GM23248 (cell line): Measurements from ENCODE around the gene AKAP17A.

Experiments used
- EZH2 ChIP-seq: fragments of 200-600 bp; sonication (generic); IDR thresholded peaks from 2 replicates; pipeline ENCODE4 v1.6.1; 2018; ENCODE audit warnings: antibody characterized with exemption, mild to moderate bottlenecking; ENCODE audit not compliant: insufficient read depth, poor library complexity, severe bottlenecking
- EZH2phosphoT487 ChIP-seq: fragments of 200-600 bp; sonication (generic); IDR thresholded peaks from 2 replicates; pipeline ENCODE4 v1.6.1; 2018; ENCODE audit warnings: antibody characterized with exemption, moderate library complexity, mild to moderate bottlenecking, low read depth; ENCODE audit not compliant: insufficient read depth

- no peak for TF ChIP-seq EZH2
- TF ChIP-seq EZH2phosphoT487, result no peak
Observed at GRCh38 chrX:1542994-1543725, 48.2 kb upstream of the AKAP17A start.
